Germinal center (tissue), 1 donor: Measurements from ENCODE around the gene HOGA1.
"Not testable (repeated sequence)": the region's sequence is repeated elsewhere in the genome, so short reads cannot be mapped to it uniquely, and the experiment has no call there.

Experiments used
- DNase-seq: peaks from one replicate; pipeline ENCODE4 v3.0.0; 2012; ENCODE audit warnings: mixed read lengths, low spot score

HOGA1 gene

GRCh38 chr10:97611473-97611872 is 27.3 kb downstream of the HOGA1 start:
- no peak for DNase-seq

GRCh38 chr10:97612386-97612785 is 28.2 kb downstream of the HOGA1 start:
- no peak for DNase-seq

DNA sequence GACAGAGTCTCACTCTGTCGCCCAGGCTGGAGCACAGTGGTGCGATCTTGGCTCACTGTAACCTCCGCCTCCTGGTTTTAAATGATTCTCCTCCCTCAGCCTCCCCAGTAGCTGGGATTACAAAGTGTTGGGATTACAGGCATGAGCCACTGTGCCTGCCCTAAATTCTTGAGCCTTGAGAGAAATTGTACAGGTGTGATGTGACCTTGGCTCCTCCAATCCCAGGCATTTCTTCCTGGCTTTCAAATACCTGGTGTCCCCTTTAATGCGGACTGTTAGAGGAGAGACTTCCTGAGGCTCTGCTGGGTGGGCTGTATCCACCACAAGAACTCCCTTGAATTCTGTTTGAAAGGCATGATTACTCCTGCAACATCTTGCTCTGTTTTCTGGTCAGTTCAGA is 34.1 kb downstream of the HOGA1 start:
- no peak for DNase-seq

DNA sequence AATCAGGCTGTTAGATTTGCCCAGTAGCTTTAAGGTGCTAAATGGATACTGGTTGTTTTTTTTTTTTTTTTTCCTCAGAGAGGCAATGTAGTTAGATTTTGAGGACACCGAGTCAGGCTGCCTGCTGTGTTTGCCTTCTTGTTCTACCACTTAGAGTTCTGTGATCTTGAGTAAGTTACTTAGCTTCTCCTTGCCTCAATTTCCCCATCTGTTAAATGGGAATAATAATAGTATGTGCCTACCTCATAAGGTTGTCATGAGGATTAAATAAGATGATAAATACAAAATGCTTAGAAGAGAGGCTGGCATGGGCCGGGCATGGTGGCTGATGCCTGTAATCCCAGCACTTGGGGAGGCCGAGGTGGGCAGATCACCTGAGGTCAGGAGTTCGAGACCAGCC is 34.5 kb downstream of the HOGA1 start:
- DNase-seq, result no peak

- DNase-seq, result no peak
Observed at GRCh38 chr10:97623277-97623676, 39.1 kb downstream of the HOGA1 start.

DNA sequence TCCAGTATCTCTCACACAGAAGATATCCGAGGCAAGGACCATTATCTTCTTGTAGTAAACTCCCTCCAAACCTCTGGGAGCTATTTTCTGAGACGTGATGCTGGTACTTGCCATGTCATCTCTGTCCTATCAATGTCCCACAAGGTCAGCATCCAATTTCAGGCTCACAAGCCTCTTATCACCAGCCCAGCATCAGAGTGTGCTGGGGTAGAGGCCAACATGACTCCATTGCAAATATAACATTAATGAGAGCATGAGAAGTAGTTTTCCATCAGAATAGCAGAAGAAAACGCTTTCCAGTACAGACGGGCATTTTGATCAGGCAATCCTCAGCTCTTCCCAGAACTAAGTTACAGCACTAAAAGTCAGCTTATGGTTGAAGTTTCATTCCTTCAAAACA is 43.5 kb downstream of the HOGA1 start:
- no peak for DNase-seq

GRCh38 chr10:97628228-97628627 is 44.0 kb downstream of the HOGA1 start:
- no peak for DNase-seq

GRCh38 chr10:97629289-97629688 is 45.1 kb downstream of the HOGA1 start:
- no peak for DNase-seq

DNA sequence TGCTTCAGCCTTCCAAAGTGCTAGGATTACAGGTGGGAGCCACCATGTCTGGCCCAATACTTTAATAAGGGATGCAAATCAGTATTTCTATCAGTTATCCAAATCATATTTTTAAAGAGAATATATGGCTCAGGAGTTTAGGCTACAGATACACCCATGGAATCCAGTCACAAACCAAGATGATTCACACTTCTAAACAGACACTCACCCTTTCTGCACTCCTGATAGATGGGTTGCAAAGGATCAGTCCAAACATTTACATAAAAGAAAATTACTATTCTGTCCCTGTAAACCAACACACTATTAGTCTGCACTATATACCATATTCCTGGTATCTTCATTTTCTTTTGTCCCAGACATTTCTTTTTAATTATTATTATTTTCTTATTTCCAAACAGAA is 46.9 kb downstream of the HOGA1 start:
- DNase-seq, result no peak

- DNase-seq, result peak; percentile 93
Observed at GRCh38 chr10:97632949-97633884, 49.0 kb downstream of the HOGA1 start, which contains the start of gene MORN4. Gene MORN4 (minus strand): TSS chr10:97633500. CDS start chr10:97619653, 13,847 bp downstream.

GRCh38 chr10:97633921-97634320 is 49.7 kb downstream of the HOGA1 start:
- no peak for DNase-seq

- DNase-seq, result no peak
Observed at GRCh38 chr10:97635577-97635976, 51.4 kb downstream of the HOGA1 start.

GRCh38 chr10:97639090-97639489 is 54.9 kb downstream of the HOGA1 start:
- DNase-seq, result not testable (repeated sequence)

DNA sequence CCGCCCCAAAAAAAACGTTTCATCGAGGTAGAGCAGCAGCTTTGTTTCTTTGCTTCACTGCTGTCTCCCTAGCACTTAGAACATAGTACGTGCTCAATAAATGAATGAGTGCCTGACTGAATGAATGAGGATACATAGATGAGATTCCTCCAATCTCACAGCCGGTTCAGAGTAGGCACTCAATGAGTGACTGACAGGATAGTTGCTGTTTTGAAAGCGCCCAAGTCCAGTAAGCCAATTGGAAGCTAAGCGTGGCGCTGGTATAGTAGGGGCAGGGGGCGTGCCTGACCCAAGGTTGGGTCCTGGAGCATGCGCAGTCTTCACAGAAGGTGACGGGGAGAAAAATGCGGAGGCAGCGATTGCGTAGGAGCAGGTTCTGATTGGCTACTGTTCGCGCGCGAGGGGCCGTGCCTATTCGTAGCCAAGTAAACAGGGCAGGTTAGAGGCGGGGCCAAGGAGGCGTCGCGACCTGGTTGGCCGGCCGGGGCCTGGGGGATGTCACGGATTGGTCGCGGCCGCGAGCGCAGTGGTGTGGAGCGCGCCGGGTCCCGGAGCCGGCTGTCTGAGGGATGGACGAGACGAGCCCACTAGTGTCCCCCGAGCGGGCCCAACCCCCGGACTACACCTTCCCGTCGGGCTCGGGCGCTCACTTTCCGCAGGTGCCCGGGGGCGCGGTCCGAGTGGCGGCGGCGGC is 56.1 kb downstream of the HOGA1 start, which contains the start of gene PI4K2A:
Gene PI4K2A (plus strand): TSS at position 498 of the 694 bp plus-strand sequence. CDS start 72 bp downstream, at position 570.
- peak; percentile 99 for DNase-seq

- peak; percentile 39 for DNase-seq
Observed at GRCh38 chr10:97640868-97641811, 57.0 kb downstream of the HOGA1 start.

- not testable (repeated sequence) for DNase-seq
Observed at GRCh38 chr10:97642471-97643159, 58.4 kb downstream of the HOGA1 start.

- DNase-seq, result no peak
Observed at GRCh38 chr10:97643441-97643985, 59.3 kb downstream of the HOGA1 start.

DNA sequence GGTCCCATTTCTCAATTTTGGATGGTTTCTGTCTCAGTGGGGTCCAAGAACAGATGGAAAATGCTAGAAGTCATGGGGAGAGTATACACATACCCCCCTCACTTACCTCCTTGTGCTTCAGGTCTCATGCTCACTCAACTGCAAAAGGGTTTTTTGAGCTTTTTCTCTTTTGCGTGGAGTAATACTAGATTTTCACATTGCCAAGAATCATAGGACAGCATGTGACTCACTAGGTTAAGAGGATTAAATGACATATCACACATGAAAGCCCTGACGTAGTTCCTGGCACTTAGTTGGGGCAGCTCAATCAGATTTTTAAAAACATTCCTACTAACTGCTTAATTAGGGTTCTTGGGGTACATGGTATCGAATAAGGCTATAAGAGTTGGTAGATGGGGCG is 60.7 kb downstream of the HOGA1 start:
- DNase-seq, result no peak

DNA sequence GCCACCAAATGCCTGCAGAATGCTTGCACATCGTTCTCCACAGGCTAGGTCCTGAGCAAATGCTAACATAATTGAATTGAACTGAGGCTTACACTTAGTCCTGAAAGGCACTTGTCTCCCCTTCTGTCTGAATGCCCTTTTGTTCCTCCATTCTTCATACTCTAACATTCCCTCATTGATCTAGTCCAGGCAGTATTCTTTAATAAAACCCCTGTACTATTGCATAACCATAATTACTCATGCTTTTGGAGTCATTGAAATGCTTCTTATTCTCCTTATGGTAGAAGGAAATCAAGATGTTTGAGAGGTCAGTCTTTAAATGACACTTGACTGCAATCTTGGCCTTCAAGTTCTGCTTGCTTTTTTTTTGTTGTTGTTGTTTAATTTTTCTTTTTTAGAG is 63.4 kb downstream of the HOGA1 start:
- no peak for DNase-seq

DNA sequence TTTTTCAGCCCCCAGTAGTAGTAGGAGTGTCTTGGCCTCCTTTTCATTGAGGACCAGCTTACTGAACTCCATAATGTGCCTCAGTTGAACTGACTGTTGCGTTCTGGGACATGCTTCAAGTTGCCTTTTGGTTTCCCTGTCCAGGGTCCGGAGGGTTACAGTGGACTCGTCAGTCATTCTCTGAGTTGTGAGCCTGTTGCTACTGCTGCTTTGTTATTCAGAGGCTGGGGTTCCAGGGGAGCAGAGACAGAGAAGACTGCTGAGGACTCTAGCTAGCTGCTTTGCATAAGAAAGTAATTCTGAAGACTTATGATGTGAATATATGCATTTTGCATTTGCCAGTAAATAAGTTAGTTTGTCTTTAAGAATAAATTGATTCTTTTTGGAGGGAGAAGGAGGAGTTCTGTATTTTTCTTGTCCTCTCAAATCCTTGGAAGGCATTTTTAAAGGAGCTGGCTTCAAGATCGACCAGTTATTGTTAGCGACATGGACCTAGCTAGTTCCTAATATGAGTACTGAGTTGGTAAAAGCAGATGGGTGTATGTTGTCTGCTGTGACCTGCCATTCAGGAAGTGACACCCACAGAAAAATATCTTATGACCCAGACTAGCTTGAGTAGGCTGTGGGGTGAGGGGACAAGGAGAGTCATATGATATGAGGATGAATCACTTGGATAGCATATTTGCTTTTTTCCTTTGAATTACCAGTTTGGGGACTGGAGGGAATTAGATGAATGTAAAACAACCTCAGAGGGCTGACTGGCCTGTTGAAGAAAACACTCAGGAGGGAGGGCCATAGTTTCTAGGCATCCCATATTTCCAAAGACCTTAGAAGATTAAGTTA is 64.6 kb downstream of the HOGA1 start:
- peak; percentile 21 for DNase-seq
